ENCODE results near the gene TIMM17B. TPM values are rescaled to one million over a fixed set of nuclear protein-coding genes. Genes with fewer than 3 reads are reported as not detected.
A peak's percentile ranks its signal among the peaks of the same experiment; 100 is the strongest.
"Not testable (repeated sequence)": the region's sequence is repeated elsewhere in the genome, so short reads cannot be mapped to it uniquely, and the experiment has no call there.

The TIMM17B gene
- polyA plus RNA-seq, 12 donors, result 23.6 to 44.3 (median 28.5) TPM; not detected in 1

GRCh38 chrX:48899078-48899410, 1.5 kb upstream of the TIMM17B start:
- DNase-seq, result no peak

DNA sequence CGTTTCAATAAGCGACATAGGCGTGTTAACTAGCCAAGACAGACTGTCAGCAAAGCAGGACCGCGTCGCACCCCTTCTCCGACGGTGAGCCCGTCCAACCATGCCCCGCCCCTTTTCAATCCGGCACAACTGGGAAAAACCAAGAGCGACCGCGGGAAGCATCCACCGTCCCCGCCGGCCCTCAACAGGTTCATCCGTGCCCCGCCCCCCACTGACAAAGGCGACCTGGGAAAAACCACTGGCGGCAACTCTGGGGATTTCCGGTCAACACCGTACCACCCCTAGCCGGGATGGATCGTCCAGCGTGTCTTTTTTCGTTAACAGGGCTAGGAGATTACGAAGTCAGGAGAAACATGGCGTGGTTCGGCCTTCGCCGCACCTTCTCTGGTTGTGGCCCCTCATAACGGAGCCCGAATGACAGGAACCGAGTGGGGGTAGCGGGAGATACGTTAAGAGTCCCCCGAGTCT, 377 bp downstream of the TIMM17B start:
- DNase-seq, result peak; percentile 72

DNA sequence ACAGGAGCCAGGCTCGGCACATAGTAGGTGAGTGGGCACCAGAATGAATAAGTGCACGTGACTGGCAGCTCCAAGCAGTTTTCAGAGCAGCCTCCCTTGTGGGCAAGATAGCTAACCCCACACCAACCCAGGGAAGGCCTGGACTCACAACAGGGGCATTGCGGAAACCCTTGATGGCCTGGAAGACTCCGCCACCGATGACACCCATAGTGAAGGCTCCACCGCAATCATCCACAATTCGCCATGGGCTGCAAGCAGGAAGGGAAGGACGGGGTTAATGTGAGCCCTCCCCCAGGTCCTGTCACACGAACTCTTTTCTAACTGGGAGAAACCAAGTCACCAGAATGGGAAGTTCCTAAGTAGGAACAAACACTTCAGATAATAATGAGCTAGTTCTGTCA, 957 bp downstream of the TIMM17B start:
- no peak for DNase-seq

DNA sequence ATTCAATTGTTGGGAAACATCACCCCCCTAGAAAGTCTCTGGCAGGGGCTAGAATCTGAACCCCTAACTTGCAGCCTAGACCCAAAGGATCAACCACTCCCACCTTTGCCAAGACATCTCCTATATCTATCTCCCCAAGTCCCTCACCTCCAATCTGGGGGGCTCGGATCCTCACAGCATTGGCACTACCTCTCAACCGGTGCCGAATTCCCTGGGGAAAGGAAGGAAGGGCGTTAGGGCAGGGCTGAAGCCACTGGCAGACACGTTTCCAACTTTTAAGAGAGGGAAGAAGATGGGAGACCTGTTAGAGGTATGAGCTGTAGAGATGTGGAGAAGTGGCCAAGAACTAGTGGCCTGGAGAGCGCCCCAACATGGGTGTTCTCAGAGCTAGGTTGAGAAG, 2.7 kb downstream of the TIMM17B start:
- DNase-seq, result no peak

DNA sequence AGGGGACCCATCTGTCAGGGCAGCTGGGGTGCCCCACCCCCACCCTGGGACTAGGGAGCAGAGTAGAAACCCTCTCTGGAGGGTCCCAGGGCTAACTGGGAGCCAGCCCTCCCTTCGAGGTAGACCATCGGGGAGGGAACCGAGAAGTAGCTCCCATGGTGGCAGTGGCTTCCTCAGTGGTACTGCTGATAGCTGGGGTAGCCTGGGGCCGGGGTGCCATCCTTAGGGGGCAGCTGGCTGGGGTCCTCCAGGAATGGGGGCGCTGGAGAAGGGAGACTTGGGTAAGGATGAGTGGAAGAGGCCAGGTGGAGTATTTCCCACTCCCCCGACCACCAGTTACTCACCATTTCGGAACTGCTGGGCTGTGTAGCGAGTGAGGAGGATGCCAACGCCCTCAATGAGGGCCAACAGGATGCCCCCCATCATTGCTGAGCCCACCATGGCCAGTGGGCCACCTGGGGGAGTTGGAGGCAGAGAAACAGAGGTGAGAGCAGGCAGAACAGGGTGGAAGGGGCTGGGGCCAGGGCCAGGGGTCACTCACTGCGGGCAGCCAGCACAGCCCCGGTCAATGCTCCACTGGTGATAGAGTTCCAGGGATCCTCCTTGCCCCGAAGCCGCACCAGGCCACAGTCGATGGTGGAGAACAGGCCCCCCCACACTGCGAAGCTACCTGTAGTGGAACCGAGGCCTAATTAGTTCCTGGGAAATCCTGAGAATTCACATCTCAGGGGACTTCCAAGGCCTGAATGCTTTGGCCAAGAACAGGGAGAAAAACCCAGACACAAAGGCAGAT, 3.8 kb downstream of the TIMM17B start:
- DNase-seq, result no peak

DNA sequence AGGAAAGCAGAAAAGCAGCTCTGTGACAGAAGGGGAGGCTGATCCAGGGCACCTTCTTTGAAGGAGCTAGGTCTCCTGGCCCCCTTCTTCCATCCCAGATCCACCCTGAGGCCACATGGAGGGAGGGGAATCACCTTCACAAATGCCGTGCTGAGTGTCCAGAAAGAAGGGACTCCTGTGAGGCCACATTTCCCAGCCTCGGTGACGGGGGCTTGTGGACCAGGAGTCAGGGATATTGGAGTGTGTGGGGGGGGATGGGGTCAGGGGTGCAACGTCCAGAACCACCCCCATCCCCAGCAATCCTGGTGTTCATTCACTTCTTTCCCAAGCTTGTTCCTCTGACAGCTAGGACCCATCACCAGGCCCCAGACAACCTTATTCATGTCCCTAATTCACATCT, 4.7 kb downstream of the TIMM17B start:
- DNase-seq, result no peak

- DNase-seq, result peak; percentile 71
These were observed 5.9 kb downstream of the TIMM17B start for GRCh38 chrX:48891402-48892288.

- no peak for DNase-seq
These were observed 6.6 kb downstream of the TIMM17B start for GRCh38 chrX:48890934-48891401.

- no peak for DNase-seq
These were observed 7.2 kb downstream of the TIMM17B start for GRCh38 chrX:48890296-48890925.

GRCh38 chrX:48886586-48886985, 11.0 kb downstream of the TIMM17B start:
- DNase-seq, result not testable (repeated sequence)

GRCh38 chrX:48883729-48884128, 13.8 kb downstream of the TIMM17B start:
- DNase-seq, result no peak

DNA sequence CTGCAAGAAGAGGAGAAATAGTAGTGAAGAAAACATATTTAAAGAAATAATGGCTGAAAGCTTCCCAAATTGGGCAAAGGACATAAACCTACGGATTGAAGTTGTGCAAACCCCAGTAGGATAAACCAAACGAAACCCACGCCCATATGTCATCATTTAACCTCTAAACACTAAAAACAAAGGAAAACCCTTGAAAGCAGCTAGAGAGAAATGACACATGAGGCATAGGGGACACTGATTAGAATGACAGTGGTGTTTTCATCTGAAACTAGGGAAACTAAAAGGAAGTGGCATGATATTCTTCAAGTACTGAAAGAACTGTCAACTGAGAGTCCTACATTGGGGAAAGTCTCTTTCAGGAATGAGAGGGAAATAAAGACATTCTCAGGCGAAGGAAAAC, 20.6 kb downstream of the TIMM17B start:
- DNase-seq, result not testable (repeated sequence)

DNA sequence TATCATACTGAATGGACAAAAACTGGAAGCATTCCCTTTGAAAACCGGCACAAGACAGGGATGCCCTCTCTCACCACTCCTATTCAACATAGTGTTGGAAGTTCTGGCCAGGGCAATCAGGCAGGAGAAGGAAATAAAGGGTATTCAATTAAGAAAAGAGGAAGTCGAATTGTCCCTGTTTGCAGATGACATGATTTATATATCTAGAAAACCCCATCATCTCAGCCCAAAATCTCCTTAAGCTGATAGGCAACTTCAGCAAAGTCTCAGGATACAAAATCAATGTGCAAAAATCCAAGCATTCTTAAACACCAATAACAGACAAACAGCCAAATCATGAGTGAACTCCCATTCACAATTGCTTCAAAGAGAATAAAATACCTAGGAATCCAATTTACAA, 25.6 kb downstream of the TIMM17B start:
- DNase-seq, result not testable (repeated sequence)

DNA sequence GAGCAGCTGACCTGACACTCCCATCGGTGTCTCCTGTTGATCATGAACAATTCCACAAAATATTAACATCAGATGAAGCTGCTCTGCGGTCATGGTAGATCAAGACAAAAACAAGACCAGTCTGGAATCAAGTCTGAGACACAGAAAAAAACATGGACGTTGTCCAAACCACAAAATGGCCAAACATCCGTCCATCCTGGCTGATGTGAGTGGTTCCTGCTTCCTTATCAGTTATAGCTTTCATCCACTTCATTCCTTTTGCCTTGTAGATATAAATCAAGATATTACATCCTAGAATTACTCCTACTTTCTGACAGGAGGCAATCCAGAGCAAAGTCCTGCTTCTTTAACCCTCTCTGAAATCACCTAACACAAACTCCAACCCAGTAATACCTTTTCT, 33.4 kb downstream of the TIMM17B start:
- DNase-seq, result no peak

DNA sequence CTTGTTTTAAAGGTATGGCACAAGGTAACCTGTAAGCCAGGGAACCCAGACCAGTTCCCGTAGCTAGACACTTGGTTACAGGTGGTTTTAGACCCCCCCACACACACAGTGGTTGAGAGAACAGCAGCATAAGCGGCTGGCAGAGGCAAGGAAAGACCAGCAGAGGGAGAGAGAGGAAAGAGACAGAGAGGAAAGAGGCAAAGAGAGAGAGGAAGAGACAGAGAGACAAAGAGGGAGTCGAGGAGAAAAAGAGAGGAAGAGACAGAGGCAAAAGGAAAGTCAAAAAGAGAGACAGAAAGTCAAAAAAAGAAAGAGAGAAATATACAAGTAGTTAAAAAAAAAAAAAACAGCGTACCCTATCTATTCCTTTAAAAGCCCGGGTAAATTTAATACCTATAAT, 42.7 kb downstream of the TIMM17B start:
- DNase-seq, result no peak

DNA sequence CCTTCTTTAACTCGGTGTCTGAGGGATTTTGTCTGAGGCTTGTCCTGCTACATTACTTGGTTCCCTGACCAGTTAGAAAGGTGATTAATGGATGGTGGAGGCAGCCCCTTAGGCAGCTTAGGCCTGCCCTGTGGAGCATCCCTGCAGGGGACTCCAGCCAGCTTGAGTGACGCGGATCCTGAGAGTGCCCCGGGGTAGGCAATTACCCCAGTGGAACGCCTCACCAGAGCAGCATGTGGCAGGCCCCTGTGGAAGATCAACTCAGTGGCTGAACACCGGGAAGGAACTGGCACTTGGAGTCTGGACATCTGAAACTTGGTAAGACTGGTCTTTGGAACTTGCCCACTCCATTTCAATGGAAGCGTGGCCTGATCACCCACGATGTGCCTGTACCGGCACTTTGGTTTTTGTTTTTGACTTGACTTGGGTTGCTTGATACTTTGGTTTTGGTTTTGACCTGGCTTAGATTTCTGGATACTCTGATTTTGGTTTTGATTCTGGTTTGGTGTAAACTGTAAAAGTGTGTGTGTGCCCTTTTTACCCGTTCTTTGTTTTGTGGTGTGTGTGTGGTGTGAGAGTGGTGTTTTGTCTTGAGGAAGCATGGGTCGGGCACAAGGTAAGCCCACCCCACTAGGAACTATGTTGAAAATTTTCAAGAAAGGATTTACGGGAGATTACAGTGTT, 43.3 kb downstream of the TIMM17B start:
- DNase-seq, result not testable (repeated sequence)

GRCh38 chrX:48853494-48853893, 44.1 kb downstream of the TIMM17B start:
- not testable (repeated sequence) for DNase-seq

GRCh38 chrX:48852857-48853256, 44.7 kb downstream of the TIMM17B start:
- DNase-seq, result no peak

GRCh38 chrX:48848847-48849246, 48.7 kb downstream of the TIMM17B start:
- no peak for DNase-seq
